ENCODE results near the gene PRAMEF13.
"Not testable (repeated sequence)": the region's sequence is repeated elsewhere in the genome, so short reads cannot be mapped to it uniquely, and the experiment has no call there.

The PRAMEF13 gene

GRCh38 chr1:13165531-13165930, 35.7 kb downstream of the PRAMEF13 start, which contains the start of gene HNRNPCL4:
Gene HNRNPCL4 (minus strand): TSS chr1:13165631. CDS start chr1:13165467, 164 bp downstream.
- not testable (repeated sequence) for DNase-seq

GRCh38 chr1:13155909-13156308, 45.3 kb downstream of the PRAMEF13 start, which contains the start of gene PRAMEF26:
Gene PRAMEF26 (minus strand): TSS chr1:13156009. CDS start chr1:13153095, 2,914 bp downstream.
- not testable (repeated sequence) for DNase-seq
